HepG2 (cell line): ENCODE data around the gene DNAJC4. TPM values are rescaled to one million over a fixed set of nuclear protein-coding genes. Genes with fewer than 3 reads are reported as not detected.

ENCODE experiments used
- ATF5 ChIP-seq: sonication (generic); formaldehyde crosslinking; IDR thresholded peaks from 2 replicates; pipeline ENCODE4 v1.4.0; 2020; ENCODE audit warnings: mild to moderate bottlenecking, low read depth, missing genetic modification reagents
- CENPT ChIP-seq: sonication (generic); formaldehyde crosslinking; IDR thresholded peaks from 2 replicates; pipeline ENCODE4 v1.8.0; 2022; ENCODE audit warnings: low read depth, mild to moderate bottlenecking, moderate library complexity, missing genetic modification reagents
- DR1 ChIP-seq: sonication (generic); formaldehyde crosslinking; IDR thresholded peaks from 2 replicates; pipeline ENCODE4 v1.8.0; 2021; ENCODE audit warnings: mild to moderate bottlenecking, missing genetic modification reagents, inconsistent platforms
- GABPA ChIP-seq, 2 experiments: IDR thresholded peaks; 2 replicates each; pipeline ENCODE4 v1.6.1; 2011 to 2016; ENCODE audit warnings: low read depth in 2 of 2, low read length in 1 of 2, missing biosample characterization in 1 of 2, missing genetic modification characterization in 1 of 2
- HDAC6 ChIP-seq: fragments of 200-600 bp; sonication (generic); IDR thresholded peaks from 2 replicates; pipeline ENCODE4 v1.7.0; 2017; ENCODE audit warnings: mild to moderate bottlenecking, antibody characterized with exemption, low read length, low read depth
- HIC2 ChIP-seq: sonication (generic); formaldehyde crosslinking; IDR thresholded peaks from 2 replicates; pipeline ENCODE4 v1.9.0; 2022; ENCODE audit warnings: low read depth, missing genetic modification reagents
- HNRNPH1 ChIP-seq: fragments of 200-400 bp; formaldehyde crosslinking; optimal IDR thresholded peaks from 2 replicates; pipeline ENCODE3; 2017; ENCODE audit warnings: mild to moderate bottlenecking, low read depth, low read length
- HOXA3 ChIP-seq: sonication (generic); formaldehyde crosslinking; IDR thresholded peaks from 2 replicates; pipeline ENCODE4 v1.5.0; 2020; ENCODE audit warnings: missing genetic modification reagents
- HOXA9 ChIP-seq: sonication (generic); formaldehyde crosslinking; IDR thresholded peaks from 2 replicates; pipeline ENCODE4 v1.8.1; 2022; ENCODE audit warnings: missing genetic modification reagents, mild to moderate bottlenecking, moderate library complexity, borderline replicate concordance
- KDM6A ChIP-seq: IDR thresholded peaks from 2 replicates; pipeline ENCODE4 v1.6.1; 2016; ENCODE audit warnings: low read depth
- MIER3 ChIP-seq: IDR thresholded peaks from 2 replicates; pipeline ENCODE4 v1.6.1; 2016; ENCODE audit warnings: missing compliant biosample characterization, borderline replicate concordance
- MLX ChIP-seq: IDR thresholded peaks from 2 replicates; pipeline ENCODE4 v1.6.1; 2016
- NR2C2 ChIP-seq: sonication (generic); formaldehyde crosslinking; IDR thresholded peaks from 2 replicates; pipeline ENCODE4 v1.4.0; 2020; ENCODE audit warnings: missing genetic modification reagents, mild to moderate bottlenecking, moderate library complexity, borderline replicate concordance
- RNF2 ChIP-seq: fragments of 450-650 bp; conservative IDR thresholded peaks from 2 replicates; pipeline ENCODE4 v1.6.1; 2016; ENCODE audit warnings: low read depth
- SOX6 ChIP-seq, 2 experiments: fragments of 450-650 bp in 1 of 2; sonication (generic) in 1 of 2; formaldehyde crosslinking in 1 of 2; IDR thresholded peaks; 2 replicates each; pipeline versions ENCODE4 v1.4.0 to v1.6.1; 2017 to 2020; ENCODE audit warnings: antibody characterized with exemption in 1 of 2, mild to moderate bottlenecking in 1 of 2, missing genetic modification reagents in 1 of 2
- ZBTB8A ChIP-seq: sonication (generic); formaldehyde crosslinking; IDR thresholded peaks from 2 replicates; pipeline ENCODE4 v1.4.0; 2020; ENCODE audit warnings: mild to moderate bottlenecking, low read depth, missing genetic modification reagents, borderline replicate concordance
- ZFP90 ChIP-seq: sonication (generic); formaldehyde crosslinking; IDR thresholded peaks from 2 replicates; pipeline ENCODE4 v1.8.0; 2022; ENCODE audit warnings: missing genetic modification reagents, mild to moderate bottlenecking, inconsistent platforms, borderline replicate concordance
- ZNF30 ChIP-seq: sonication (generic); formaldehyde crosslinking; IDR thresholded peaks from 2 replicates; pipeline ENCODE4 v1.5.0; 2020; ENCODE audit warnings: mild to moderate bottlenecking, missing genetic modification reagents
- ZNF350 ChIP-seq: sonication (generic); formaldehyde crosslinking; IDR thresholded peaks from 2 replicates; pipeline ENCODE4 v1.4.0; 2020; ENCODE audit warnings: mild to moderate bottlenecking, low read depth, missing genetic modification reagents, borderline replicate concordance
- ZNF44 ChIP-seq: sonication (generic); formaldehyde crosslinking; IDR thresholded peaks from 2 replicates; pipeline ENCODE4 v1.5.1; 2020; ENCODE audit warnings: mild to moderate bottlenecking, missing genetic modification reagents
- ZNF460 ChIP-seq: sonication (generic); formaldehyde crosslinking; IDR thresholded peaks from 2 replicates; pipeline ENCODE4 v1.5.1; 2020; ENCODE audit warnings: missing genetic modification reagents, mild to moderate bottlenecking, borderline replicate concordance
- ZNF512B ChIP-seq: sonication (generic); formaldehyde crosslinking; IDR thresholded peaks from 2 replicates; pipeline ENCODE4 v1.5.1; 2020; ENCODE audit warnings: missing genetic modification reagents, mild to moderate bottlenecking, borderline replicate concordance
- ZNF7 ChIP-seq: IDR thresholded peaks from 2 replicates; pipeline ENCODE4 v1.6.1; 2016; ENCODE audit warnings: missing biosample characterization, missing genetic modification reagents
- ZNF75D ChIP-seq: sonication (generic); formaldehyde crosslinking; IDR thresholded peaks from 2 replicates; pipeline ENCODE4 v1.8.1; 2023; ENCODE audit warnings: missing genetic modification reagents, mild to moderate bottlenecking, borderline replicate concordance
- ZSCAN9 ChIP-seq: IDR thresholded peaks from 2 replicates; pipeline ENCODE4 v1.6.1; 2016; ENCODE audit warnings: borderline replicate concordance
- polyA plus RNA-seq, 8 experiments: library from polyadenylated mRNA; depleted of rRNA in 3 of 8; stranded (reverse) in 7 of 8; unstranded in 1 of 8; fragments of >200 nt; fragmentation: Illumina TruSeq in 4 of 8; extraction: Trizol in 4 of 8; gene quantifications; 2 replicates each; pipeline versions ENCODE4 v1.2.1 to v1.2.3, GENCODE V29; 2011 to 2016; ENCODE audit warnings: low read depth in 4 of 8, missing spikeins in 1 of 8, mixed read lengths in 1 of 8; ENCODE audit not compliant: insufficient read depth in 1 of 8
- total RNA-seq, 5 experiments: library from RNA; depleted of rRNA; stranded (reverse); fragments of >200 nt; fragmentation: Illumina TruSeq; extraction: Trizol; gene quantifications; 2 replicates each; pipeline ENCODE4 v1.2.3, GENCODE V29; 2016; ENCODE audit warnings: low read depth in 1 of 5

Gene DNAJC4
- total and polyA plus RNA-seq, 2 of the 13 experiments (the other 11 are each of a cell fraction or from before 2014, with no cell fraction given), result 10.3 to 60.8 TPM

GRCh38 chr11:64237484-64237951 is 7.2 kb downstream of the DNAJC4 start (continued):
- no peak for TF ChIP-seq ZNF460
- TF ChIP-seq ZNF30, result no peak
- TF ChIP-seq ZNF512B (CRISPR knock-in tag), result no peak
- TF ChIP-seq MIER3 (CRISPR knock-in tag), result no peak; the same call in 1 of the 2 replicates
- TF ChIP-seq ZFP90 (CRISPR knock-in tag), result no peak
- no peak for TF ChIP-seq ZBTB8A
- TF ChIP-seq GABPA (IDR thresholded peaks at IDR 0.05; ENCODE audit: low read depth, low read length), result no peak
- peak; percentile 63 for TF ChIP-seq GABPA (CRISPR knock-in tag; IDR thresholded peaks at IDR 0.05; ENCODE audit: low read depth)
- TF ChIP-seq SOX6 (IDR thresholded peaks at IDR 0.05), result no peak
- TF ChIP-seq SOX6 (CRISPR knock-in tag; IDR thresholded peaks at IDR 0.05), result peak; percentile 80
- TF ChIP-seq HOXA3 (CRISPR knock-in tag), result peak; percentile 46; the same call in 1 of the 2 replicates
- TF ChIP-seq DR1 (CRISPR knock-in tag), result peak; percentile 40; the same call in 1 of the 2 replicates
- no peak for TF ChIP-seq ATF5
- TF ChIP-seq NR2C2, result peak; percentile 33; the same call in 1 of the 2 replicates
- no peak for TF ChIP-seq RNF2
- TF ChIP-seq ZNF350 (CRISPR knock-in tag), result peak; percentile 62; the same call in 1 of the 2 replicates
- no peak for TF ChIP-seq HDAC6
- peak; percentile 44 for TF ChIP-seq MLX (CRISPR knock-in tag)
- TF ChIP-seq KDM6A (CRISPR knock-in tag), result 0 out of 2 replicates have a peak, but pooled peaks have one; percentile 39
- TF ChIP-seq CENPT (CRISPR knock-in tag), result no peak
- no peak for TF ChIP-seq ZNF44 (CRISPR knock-in tag)
- TF ChIP-seq HNRNPH1, result no peak
- TF ChIP-seq ZSCAN9 (CRISPR knock-in tag), result peak; percentile 18
- TF ChIP-seq ZNF75D (CRISPR knock-in tag), result no peak
- TF ChIP-seq HIC2 (CRISPR knock-in tag), result peak; percentile 80; the same call in 1 of the 2 replicates
- TF ChIP-seq ZNF7 (CRISPR knock-in tag), result no peak
- TF ChIP-seq HOXA9 (CRISPR knock-in tag), result peak; percentile 51; the same call in 1 of the 2 replicates
